SK-N-SH (cell line): ENCODE measurements around the gene EVL. TPM values are rescaled to one million over a fixed set of nuclear protein-coding genes. Genes with fewer than 3 reads are reported as not detected.

Experiments
- CTCF ChIA-PET: fragments of 300-600, 350-600 bp; formaldehyde crosslinking; extraction: SDS; loops from one replicate; lab custom pipeline; 2021; lab: Yijun Ruan, JAX
- POLR2A ChIA-PET: fragments of 350-600 bp; sonication (Branson Sonifier 250); formaldehyde crosslinking; extraction: SDS; loops from one replicate; lab custom pipeline; 2020; ENCODE audit warnings: antibody characterized with exemption, inconsistent platforms; lab: Yijun Ruan, JAX
- DNase-seq: peaks from one replicate; pipeline ENCODE4 v3.0.0; 2012
- H2AFZ ChIP-seq: fragments of 200-600 bp; sonication (generic); 2 replicates; pipeline ENCODE4 v1.8.1; 2016; ENCODE audit warnings: antibody characterized with exemption, mild to moderate bottlenecking, low read depth
- H3F3A ChIP-seq: fragments of 200-600 bp; sonication (generic); replicated peaks from 2 replicates; pipeline ENCODE3; 2016; ENCODE audit warnings: antibody characterized with exemption, mild to moderate bottlenecking; ENCODE audit not compliant: insufficient read depth
- H3K27ac ChIP-seq, 2 experiments: fragments of 200-500 bp in 1 of 2; fragments of 200-600 bp in 1 of 2; sonication (Bioruptor generic) in 1 of 2; sonication (generic), shearing (Covaris generic) in 1 of 2; 2 replicates each; pipeline versions ENCODE4 v1.5.1 to v1.6.1; 2014 to 2016; ENCODE audit warnings: low read depth in 2 of 2, inconsistent platforms in 1 of 2, low read length in 1 of 2, mild to moderate bottlenecking in 1 of 2, mixed read lengths in 1 of 2
- H3K27me3 ChIP-seq: fragments of 200-600 bp; sonication (generic), shearing (Covaris generic); 2 replicates; pipeline ENCODE4 v1.6.1; 2016; ENCODE audit warnings: mixed run types; ENCODE audit not compliant: insufficient read depth
- H3K36me3 ChIP-seq, 2 experiments: fragments of 200-500 bp in 1 of 2; fragments of 200-600 bp in 1 of 2; sonication (Bioruptor generic) in 1 of 2; sonication (generic) in 1 of 2; replicated peaks in 1 of 2; 2 replicates each; pipeline versions ENCODE3 to v1.5.1; 2014 to 2016; ENCODE audit warnings: low read length in 1 of 2, mild to moderate bottlenecking in 1 of 2; ENCODE audit not compliant: insufficient read depth in 2 of 2, control insufficient read depth in 1 of 2
- H3K4me1 ChIP-seq, 2 experiments: fragments of 200-500 bp in 1 of 2; fragments of 200-600 bp in 1 of 2; sonication (Bioruptor generic) in 1 of 2; sonication (generic), shearing (Covaris generic) in 1 of 2; 2 replicates each; pipeline versions ENCODE4 v1.5.1 to v1.6.1; 2014 to 2016; ENCODE audit warnings: low read depth in 1 of 2, low read length in 1 of 2, mixed run types in 1 of 2; ENCODE audit not compliant: insufficient read depth in 2 of 2, control insufficient read depth in 1 of 2
- H3K4me2 ChIP-seq: fragments of 200-600 bp; sonication (generic), shearing (Covaris generic); 2 replicates; pipeline ENCODE4 v1.6.1; 2017; ENCODE audit warnings: mixed run types
- H3K4me3 ChIP-seq, 2 experiments: fragments of 200-500 bp in 1 of 2; fragments of 200-600 bp in 1 of 2; sonication (Bioruptor generic) in 1 of 2; sonication (generic), shearing (Covaris generic) in 1 of 2; 2 replicates each; pipeline versions ENCODE4 v1.5.1 to v1.8.1; 2014 to 2016; ENCODE audit warnings: low read depth in 2 of 2, inconsistent platforms in 1 of 2, low read length in 1 of 2, mild to moderate bottlenecking in 1 of 2, mixed read lengths in 1 of 2, moderate library complexity in 1 of 2
- H3K79me2 ChIP-seq: fragments of 200-600 bp; sonication (generic); 2 replicates; pipeline ENCODE4 v1.8.1; 2017; ENCODE audit warnings: mild to moderate bottlenecking; ENCODE audit not compliant: insufficient read depth
- H3K9ac ChIP-seq: fragments of 200-600 bp; sonication (generic); 2 replicates; pipeline ENCODE4 v1.6.1; 2017; ENCODE audit warnings: mixed run types
- H3K9me2 ChIP-seq: fragments of 200-600 bp; sonication (generic); 2 replicates; pipeline ENCODE4 v1.6.1; 2017; ENCODE audit warnings: mixed run types
- H3K9me3 ChIP-seq: fragments of 200-600 bp; sonication (generic); 2 replicates; pipeline ENCODE4 v1.6.1; 2017; ENCODE audit warnings: mixed run types, mild to moderate bottlenecking, moderate library complexity
- H4K20me1 ChIP-seq: fragments of 200-600 bp; sonication (generic); 2 replicates; pipeline ENCODE4 v1.6.1; 2017; ENCODE audit warnings: mild to moderate bottlenecking, mixed run types; ENCODE audit not compliant: insufficient read depth
- CHD2 ChIP-seq: fragments of 150-350 bp; IDR thresholded peaks from 2 replicates; pipeline ENCODE4 v1.6.1; 2018; ENCODE audit warnings: low read length; ENCODE audit not compliant: partially characterized antibody
- EZH2phosphoT487 ChIP-seq: fragments of 200-600 bp; sonication (generic); IDR thresholded peaks from 2 replicates; pipeline ENCODE4 v1.6.1; 2017; ENCODE audit warnings: low read depth, mixed run types, mild to moderate bottlenecking, antibody characterized with exemption, moderate library complexity, borderline replicate concordance
- FOXM1 ChIP-seq: IDR thresholded peaks from 2 replicates; pipeline ENCODE4 v1.4.0; 2012; ENCODE audit warnings: low read depth, mild to moderate bottlenecking
- GABPA ChIP-seq: IDR thresholded peaks from 2 replicates; pipeline ENCODE4 v1.4.0; 2012; ENCODE audit warnings: low read depth, mild to moderate bottlenecking
- MAX ChIP-seq: IDR thresholded peaks from 2 replicates; pipeline ENCODE4 v1.4.0; 2012; ENCODE audit warnings: low read depth
- POLR2AphosphoS5 ChIP-seq: IDR thresholded peaks from 2 replicates; pipeline ENCODE4 v1.6.1; 2012; ENCODE audit warnings: low read depth, low read length
- RCOR1 ChIP-seq: fragments of 150-350 bp; IDR thresholded peaks from 2 replicates; pipeline ENCODE4 v1.6.1; 2017; ENCODE audit warnings: antibody characterized with exemption, low read length
- SIN3A ChIP-seq: IDR thresholded peaks from 2 replicates; pipeline ENCODE4 v1.6.1; 2012; ENCODE audit warnings: low read depth, mild to moderate bottlenecking, low read length, moderate library complexity, borderline replicate concordance
- TAF1 ChIP-seq: IDR thresholded peaks from 2 replicates; pipeline ENCODE4 v1.6.1; 2012; ENCODE audit warnings: low read depth, mild to moderate bottlenecking, low read length, moderate library complexity, borderline replicate concordance
- TCF12 ChIP-seq: IDR thresholded peaks from 2 replicates; pipeline ENCODE4 v1.4.0; 2012
- YY1 ChIP-seq: IDR thresholded peaks from 2 replicates; pipeline ENCODE4 v1.4.0; 2012; ENCODE audit warnings: low read depth, mild to moderate bottlenecking
- WGBS: methylation state at CpG from one replicate; pipeline ENCODE4 v1.1.6; 2017; ENCODE audit warnings: low lambda C conversion rate; 5-methylcytosine and 5-hydroxymethylcytosine counted together
- polyA plus RNA-seq, 3 experiments: library from polyadenylated mRNA; depleted of rRNA; stranded (reverse); fragments of >200 nt; gene quantifications; 2 replicates each; pipeline ENCODE4 v1.2.3, GENCODE V29; 2012
- TF ChIP-seq, protein P1 (sequence below): fragments of 150-350 bp; IDR thresholded peaks from 2 replicates; pipeline ENCODE4 v1.6.1; 2017; ENCODE audit warnings: antibody characterized with exemption, low read length, low read depth, borderline replicate concordance
- TF ChIP-seq, protein P2 (sequence below): fragments of 150-350 bp; IDR thresholded peaks from 2 replicates; pipeline ENCODE4 v1.6.1; 2016; ENCODE audit warnings: mild to moderate bottlenecking, low read depth, low read length
- TF ChIP-seq, protein P3 (sequence below): IDR thresholded peaks from 2 replicates; pipeline ENCODE4 v1.4.0; 2012; ENCODE audit warnings: low read depth, borderline replicate concordance

Gene EVL
- polyA plus RNA-seq, 1 of the 3 experiments (the other 2 are of a cell fraction): 36.5 TPM

DNA sequence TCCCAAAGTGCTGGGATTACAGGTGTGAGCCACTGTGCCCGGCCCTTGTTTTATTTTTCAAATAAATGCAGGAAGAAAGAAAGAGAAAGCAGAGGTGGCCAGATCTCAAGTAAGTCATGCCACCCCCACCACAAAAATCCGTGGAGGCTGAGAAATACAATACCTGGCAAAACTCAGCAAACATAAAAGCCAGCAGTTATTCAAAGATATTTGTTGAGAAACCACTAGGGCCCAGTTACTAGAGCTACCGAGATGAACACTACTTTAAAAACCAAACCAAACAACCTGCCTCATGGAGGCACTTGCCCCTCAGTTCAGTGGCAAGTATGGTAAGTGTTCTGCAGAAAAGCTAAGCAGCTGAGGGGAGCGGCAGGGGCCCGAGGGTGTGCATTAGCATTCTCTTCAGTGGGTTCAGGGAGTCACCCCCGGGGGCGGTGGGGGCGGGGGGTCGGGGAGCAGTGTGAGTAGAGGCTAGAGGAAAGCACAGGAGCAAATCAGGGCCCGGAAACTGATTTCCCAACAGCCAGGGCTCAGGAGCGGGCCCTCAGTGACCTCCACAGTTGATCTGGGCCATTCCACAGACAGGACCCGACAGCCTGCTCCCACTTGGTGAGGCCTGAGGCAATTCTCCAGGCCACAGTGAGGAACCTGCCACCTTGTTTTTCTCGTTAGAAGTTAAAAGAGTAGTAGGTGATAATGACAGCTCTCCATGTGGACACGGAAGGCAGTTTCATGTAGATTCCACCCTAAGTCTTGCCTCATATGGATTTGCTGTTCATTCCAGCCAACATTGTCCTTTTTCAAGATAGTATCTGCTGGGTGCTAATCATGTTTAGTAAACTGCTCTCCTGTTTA is 8.6 kb downstream of the EVL start:
- Histone ChIP-seq H3K4me2 (no peak overlapping the region), H3K9me2 (no peaks in the 10 kb centered on the region), H3K9ac (no peak overlapping the region), H3K36me3 (no peaks in the 10 kb centered on the region), H2AFZ (no peak overlapping the region), H4K20me1 (no peaks in the 10 kb centered on the region), H3K27ac (no peak overlapping the region), H3K79me2 (no peaks in the 10 kb centered on the region), H3F3A (no peaks in the 10 kb centered on the region), H3K27me3 (no peaks in the 10 kb centered on the region), H3K4me3 (no peak overlapping the region)
- WGBS: 81% methylated on average over 8 of the region's 14 CpGs
- DNase-seq: no peak
- TF ChIP-seq POLR2AphosphoS5: no peak
- TF ChIP-seq YY1: no peak
- TF ChIP-seq, protein P1, sequence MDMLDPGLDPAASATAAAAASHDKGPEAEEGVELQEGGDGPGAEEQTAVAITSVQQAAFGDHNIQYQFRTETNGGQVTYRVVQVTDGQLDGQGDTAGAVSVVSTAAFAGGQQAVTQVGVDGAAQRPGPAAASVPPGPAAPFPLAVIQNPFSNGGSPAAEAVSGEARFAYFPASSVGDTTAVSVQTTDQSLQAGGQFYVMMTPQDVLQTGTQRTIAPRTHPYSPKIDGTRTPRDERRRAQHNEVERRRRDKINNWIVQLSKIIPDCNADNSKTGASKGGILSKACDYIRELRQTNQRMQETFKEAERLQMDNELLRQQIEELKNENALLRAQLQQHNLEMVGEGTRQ: no peak
- no peak for TF ChIP-seq GABPA
- TF ChIP-seq, protein P2, sequence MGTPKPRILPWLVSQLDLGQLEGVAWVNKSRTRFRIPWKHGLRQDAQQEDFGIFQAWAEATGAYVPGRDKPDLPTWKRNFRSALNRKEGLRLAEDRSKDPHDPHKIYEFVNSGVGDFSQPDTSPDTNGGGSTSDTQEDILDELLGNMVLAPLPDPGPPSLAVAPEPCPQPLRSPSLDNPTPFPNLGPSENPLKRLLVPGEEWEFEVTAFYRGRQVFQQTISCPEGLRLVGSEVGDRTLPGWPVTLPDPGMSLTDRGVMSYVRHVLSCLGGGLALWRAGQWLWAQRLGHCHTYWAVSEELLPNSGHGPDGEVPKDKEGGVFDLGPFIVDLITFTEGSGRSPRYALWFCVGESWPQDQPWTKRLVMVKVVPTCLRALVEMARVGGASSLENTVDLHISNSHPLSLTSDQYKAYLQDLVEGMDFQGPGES: no peak
- TF ChIP-seq, all 33 proteins: peak for 0
- Histone ChIP-seq H3K9me3 (no peaks in the 10 kb centered on the region), H3K4me1 (peaks cover 8 to 20% of the 10 kb centered on the region in 2 experiments; a peak in 2 of 4 replicates)
- POLR2A ChIA-PET: interaction anchor here (0.7 kb wide), 1 partner anchor 110 kb away, joined by 3 read pairs; no protein-coding TSS in a partner anchor
- CTCF ChIA-PET: interaction anchor here (1.3 to 3.2 kb wide), 2 partner anchors 17 to 35 kb away, joined by 4 to 15 read pairs; no protein-coding TSS in a partner anchor

- no peak overlapping the region for H3K27ac ChIP-seq
- H3K9me3 ChIP-seq: no peaks in the 10 kb centered on the region
- peaks cover 16 to 27% of the 10 kb centered on the region in 2 experiments; a peak in 3 of 4 replicates for H3K4me1 ChIP-seq
- H3F3A ChIP-seq: peaks cover 4% of the 10 kb centered on the region
- H3K79me2 ChIP-seq: no peaks in the 10 kb centered on the region
- H4K20me1 ChIP-seq: no peaks in the 10 kb centered on the region
- no peaks in the 10 kb centered on the region for H3K9me2 ChIP-seq
- no peak overlapping the region for H3K4me2 ChIP-seq
- no peaks in the 10 kb centered on the region for H3K36me3 ChIP-seq
- no peak overlapping the region for H3K4me3 ChIP-seq
- H2AFZ ChIP-seq: no peak overlapping the region
- WGBS: 94% methylated on average over 7 of the region's 7 CpGs
- TF ChIP-seq TCF12 (no peak), RCOR1 (no peak), MAX (no peak), TAF1 (no peak), GABPA (no peak), CHD2 (no peak), EZH2phosphoT487 (no peak), SIN3A (no peak), FOXM1 (no peak)
- TF ChIP-seq, protein P3, sequence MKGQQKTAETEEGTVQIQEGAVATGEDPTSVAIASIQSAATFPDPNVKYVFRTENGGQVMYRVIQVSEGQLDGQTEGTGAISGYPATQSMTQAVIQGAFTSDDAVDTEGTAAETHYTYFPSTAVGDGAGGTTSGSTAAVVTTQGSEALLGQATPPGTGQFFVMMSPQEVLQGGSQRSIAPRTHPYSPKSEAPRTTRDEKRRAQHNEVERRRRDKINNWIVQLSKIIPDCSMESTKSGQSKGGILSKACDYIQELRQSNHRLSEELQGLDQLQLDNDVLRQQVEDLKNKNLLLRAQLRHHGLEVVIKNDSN: no peak
- H3K27me3 ChIP-seq: no peaks in the 10 kb centered on the region
- no peak for DNase-seq
- ChIA-PET POLR2A (no interaction called here), CTCF (interaction anchor here (0.9 to 3.2 kb wide), 4 partner anchors 18 to 118 kb away, joined by 4 to 15 read pairs (median 4); no protein-coding TSS in a partner anchor)
- no peak overlapping the region for H3K9ac ChIP-seq
Measured at GRCh38 chr14:100074431-100075100, 9.3 kb downstream of the EVL start.
